ENCODE data around the gene ARHGDIA.
A peak's percentile ranks its signal among the peaks of the same experiment; 100 is the strongest.

ARHGDIA gene

DNA sequence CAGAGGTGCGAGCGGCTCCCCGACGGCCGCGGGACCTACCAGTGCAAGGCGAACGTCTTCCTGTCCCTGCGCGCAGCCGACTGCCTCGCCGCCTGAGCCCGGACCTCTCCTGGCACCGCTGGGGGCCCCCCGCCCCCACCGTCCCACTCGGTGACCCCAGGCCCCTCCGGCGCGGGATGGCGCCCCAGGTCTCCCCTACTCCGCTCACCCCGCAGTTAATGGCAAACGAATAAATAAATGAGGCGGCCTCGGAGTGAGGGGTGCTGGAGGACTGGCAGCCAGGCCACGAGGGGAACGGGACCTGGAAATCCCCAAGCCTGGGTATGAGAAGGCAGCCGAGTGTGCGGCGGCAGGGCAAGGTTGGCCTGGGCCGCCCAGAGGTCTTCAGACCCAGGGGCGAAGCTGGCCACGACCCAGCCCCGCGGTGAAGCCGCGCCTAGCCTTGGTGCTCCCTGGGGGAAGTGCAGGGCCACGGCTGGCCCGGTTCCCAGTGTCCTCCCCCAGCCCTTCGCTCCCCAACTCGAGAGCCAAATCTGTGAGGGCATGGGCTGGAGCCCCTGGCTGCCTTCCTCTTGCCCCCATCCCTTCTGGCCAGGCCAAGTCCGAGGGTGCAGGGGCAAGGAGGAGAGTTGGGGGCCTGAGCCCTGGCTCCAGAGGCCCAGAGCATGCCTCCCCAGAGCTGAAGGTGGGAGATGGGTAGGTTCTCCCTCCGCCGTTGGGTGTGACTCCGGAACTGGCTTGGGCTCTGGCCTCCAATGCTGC is 31.7 kb upstream of the ARHGDIA start:
- peak overlapping the region; percentile 65 for H4K8ac ChIP-seq (ENCODE audit: low read depth, low read length)
- H3K9me3 ChIP-seq (replicated peaks in 1 of 2; ENCODE audit: control insufficient read depth in 2 of 2, insufficient read depth in 1 of 2, low read depth in 1 of 2, low read length in 2 of 2): no peaks in the 10 kb centered on the region
- no peak overlapping the region for H2AFZ ChIP-seq (ENCODE audit: low read length)
- H3K23ac ChIP-seq (ENCODE audit: low read depth, low read length, poor library complexity): peak overlapping the region; percentile 96
- H2AK5ac ChIP-seq (ENCODE audit: low read depth, low read length): peak overlapping the region; percentile 81
- DNase-seq (ENCODE audit: low spot score): no peak
- H3K79me1 ChIP-seq (ENCODE audit: low read depth, low read length): peaks cover 8% of the 10 kb centered on the region
- H3K18ac ChIP-seq (ENCODE audit: low read length): peak overlapping the region; percentile 76
- no peak overlapping the region for H3K4me3 ChIP-seq (ENCODE audit: low read length in 2 of 2)
- WGBS, 2 donors (ENCODE audit: extremely low coverage in 2 of 2, insufficient read length in 2 of 2, insufficient replicate concordance in 1 of 2): no CpG with 5 or more reads among the region's 47 CpGs
- H2BK12ac ChIP-seq (ENCODE audit: low read length): peak overlapping the region; percentile 6
- H3K36me3 ChIP-seq (replicated peaks in 1 of 2; ENCODE audit: control insufficient read depth in 2 of 2, insufficient read depth in 2 of 2, low read length in 2 of 2): peaks cover 35 to 81% of the 10 kb centered on the region in 2 donors
- H3K4me1 ChIP-seq (ENCODE audit: control insufficient read depth in 2 of 2, insufficient read depth in 1 of 2, low read depth in 1 of 2, low read length in 2 of 2): peaks cover 0 to 5% of the 10 kb centered on the region in 2 donors
- peaks cover 0 to 25% (median 4%) of the 10 kb centered on the region in 3 experiments for H3K27me3 ChIP-seq (ENCODE audit: control insufficient read depth in 3 of 3, insufficient read depth in 3 of 3, low read depth in 1 of 3, low read length in 3 of 3)
- H2BK120ac ChIP-seq (ENCODE audit: low read depth, low read length): peak overlapping the region; percentile 76
- no peak overlapping the region for H2BK15ac ChIP-seq (ENCODE audit: low read length)
- H3K4ac ChIP-seq (ENCODE audit: low read length): no peak overlapping the region
- H3K9ac ChIP-seq (ENCODE audit: low read depth, low read length, poor library complexity): peak overlapping the region; percentile 70
- H3K27ac ChIP-seq (replicated peaks; ENCODE audit: low read length): no peak overlapping the region
- H2BK5ac ChIP-seq (ENCODE audit: low read length): peak overlapping the region; percentile 39
- H3K14ac ChIP-seq (ENCODE audit: low read length): peak overlapping the region; percentile 84
- H4K91ac ChIP-seq (ENCODE audit: low read depth, low read length, poor library complexity): no peak overlapping the region
- H3K4me2 ChIP-seq (ENCODE audit: insufficient read depth, low read length, poor library complexity, severe bottlenecking): peak overlapping the region; percentile 73

- no peak for DNase-seq (ENCODE audit: low spot score)
- peak within 1 kb of the TSS; percentile 73 for H3K4me2 ChIP-seq (ENCODE audit: insufficient read depth, low read length, poor library complexity, severe bottlenecking)
- H3K9me3 ChIP-seq (replicated peaks in 1 of 2; ENCODE audit: control insufficient read depth in 2 of 2, insufficient read depth in 1 of 2, low read depth in 1 of 2, low read length in 2 of 2): no peaks in the 10 kb centered on the region
- H3K14ac ChIP-seq (ENCODE audit: low read length): peak within 1 kb of the TSS; percentile 84
- peak within 1 kb of the TSS; percentile 49 for H2BK15ac ChIP-seq (ENCODE audit: low read length)
- peak within 1 kb of the TSS; percentile 96 for H3K23ac ChIP-seq (ENCODE audit: low read depth, low read length, poor library complexity)
- no CpG with 5 or more reads among the region's 79 CpGs for WGBS, 2 donors (ENCODE audit: extremely low coverage in 2 of 2, insufficient read length in 2 of 2, insufficient replicate concordance in 1 of 2)
- H2AFZ ChIP-seq (ENCODE audit: low read length): no peak within 1 kb of the TSS
- peak within 1 kb of the TSS; percentile 39 for H2BK5ac ChIP-seq (ENCODE audit: low read length)
- H2BK120ac ChIP-seq (ENCODE audit: low read depth, low read length): peak within 1 kb of the TSS; percentile 76
- H3K27me3 ChIP-seq (ENCODE audit: control insufficient read depth in 3 of 3, insufficient read depth in 3 of 3, low read depth in 1 of 3, low read length in 3 of 3): peaks cover 0 to 25% (median 4%) of the 10 kb centered on the region in 3 experiments
- peaks cover 33 to 81% of the 10 kb centered on the region in 2 donors for H3K36me3 ChIP-seq (replicated peaks in 1 of 2; ENCODE audit: control insufficient read depth in 2 of 2, insufficient read depth in 2 of 2, low read length in 2 of 2)
- H3K27ac ChIP-seq (replicated peaks; ENCODE audit: low read length): no peak within 1 kb of the TSS
- no peak within 1 kb of the TSS for H4K91ac ChIP-seq (ENCODE audit: low read depth, low read length, poor library complexity)
- peak within 1 kb of the TSS; percentile 81 for H2AK5ac ChIP-seq (ENCODE audit: low read depth, low read length)
- H2BK12ac ChIP-seq (ENCODE audit: low read length): peak within 1 kb of the TSS; percentile 46
- peak within 1 kb of the TSS; percentile 65 for H4K8ac ChIP-seq (ENCODE audit: low read depth, low read length)
- peak within 1 kb of the TSS in 1 of 2 donors; percentile 74 for H3K4me3 ChIP-seq (ENCODE audit: low read length in 2 of 2)
- peak within 1 kb of the TSS; percentile 85 for H3K18ac ChIP-seq (ENCODE audit: low read length)
- peaks cover 0 to 5% of the 10 kb centered on the region in 2 donors for H3K4me1 ChIP-seq (ENCODE audit: control insufficient read depth in 2 of 2, insufficient read depth in 1 of 2, low read depth in 1 of 2, low read length in 2 of 2)
- peak within 1 kb of the TSS; percentile 88 for H3K9ac ChIP-seq (ENCODE audit: low read depth, low read length, poor library complexity)
- peak within 1 kb of the TSS; percentile 23 for H3K4ac ChIP-seq (ENCODE audit: low read length)
- H3K79me1 ChIP-seq (ENCODE audit: low read depth, low read length): peaks cover 5% of the 10 kb centered on the region
Observed at GRCh38 chr17:81902023-81902652, 31.0 kb upstream of the ARHGDIA start, which contains the start of gene NPB. Gene NPB (plus strand): TSS chr17:81902238. CDS start chr17:81902278, 40 bp downstream.

DNA sequence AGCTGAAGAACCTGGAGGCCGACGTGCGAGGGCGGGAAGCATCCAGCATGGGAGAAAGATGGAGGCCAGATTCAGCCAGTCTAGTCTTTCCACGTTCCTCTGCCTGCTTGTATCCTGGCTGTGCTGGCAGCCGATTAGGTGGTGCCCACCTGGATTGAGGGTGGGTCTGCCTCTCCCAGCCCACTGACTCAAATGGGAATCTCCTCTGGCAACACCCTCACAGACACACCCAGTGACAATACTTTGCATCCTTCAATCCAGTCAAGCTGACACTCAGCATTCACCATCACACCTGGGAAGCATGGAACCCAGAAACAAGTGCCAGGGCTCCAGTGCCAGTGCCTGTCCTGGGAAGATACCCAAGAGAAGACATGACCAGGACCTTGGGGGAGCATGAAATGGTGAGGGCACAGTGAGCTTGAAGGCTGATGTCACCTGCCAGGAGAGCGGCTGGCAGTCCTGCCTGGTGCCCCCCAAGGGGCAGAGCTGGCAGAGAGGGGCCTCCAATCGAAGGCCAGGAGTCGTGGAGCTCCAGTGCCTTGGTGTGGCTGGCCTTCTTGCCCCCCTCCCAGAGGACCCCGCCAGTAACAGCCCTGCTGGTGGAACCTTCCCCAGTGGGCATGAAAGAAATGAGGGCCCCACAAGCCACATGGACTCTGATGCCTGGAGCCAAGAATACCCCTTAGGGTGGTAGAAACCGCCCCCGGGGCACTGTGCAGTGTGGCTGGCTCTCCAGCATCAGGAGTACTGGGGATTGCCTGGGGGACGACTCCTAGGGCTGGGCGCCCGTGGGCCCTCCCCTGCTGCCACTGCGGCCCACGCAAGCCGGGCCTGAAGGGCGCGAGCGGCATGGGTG is 30.3 kb upstream of the ARHGDIA start:
- H2BK120ac ChIP-seq (ENCODE audit: low read depth, low read length): peak overlapping the region; percentile 36
- peaks cover 0 to 25% (median 4%) of the 10 kb centered on the region in 3 experiments for H3K27me3 ChIP-seq (ENCODE audit: control insufficient read depth in 3 of 3, insufficient read depth in 3 of 3, low read depth in 1 of 3, low read length in 3 of 3)
- H3K4me1 ChIP-seq (ENCODE audit: control insufficient read depth in 2 of 2, insufficient read depth in 1 of 2, low read depth in 1 of 2, low read length in 2 of 2): peaks cover 0 to 5% of the 10 kb centered on the region in 2 donors
- H3K9me3 ChIP-seq (replicated peaks in 1 of 2; ENCODE audit: control insufficient read depth in 2 of 2, insufficient read depth in 1 of 2, low read depth in 1 of 2, low read length in 2 of 2): no peaks in the 10 kb centered on the region
- H4K91ac ChIP-seq (ENCODE audit: low read depth, low read length, poor library complexity): no peak overlapping the region
- peak overlapping the region; percentile 49 for H2BK15ac ChIP-seq (ENCODE audit: low read length)
- no CpG with 5 or more reads among the region's 21 CpGs for WGBS, 2 donors (ENCODE audit: extremely low coverage in 2 of 2, insufficient read length in 2 of 2, insufficient replicate concordance in 1 of 2)
- H2BK12ac ChIP-seq (ENCODE audit: low read length): peak overlapping the region; percentile 46
- H3K4me2 ChIP-seq (ENCODE audit: insufficient read depth, low read length, poor library complexity, severe bottlenecking): peak overlapping the region; percentile 73
- no peak overlapping the region for H2AFZ ChIP-seq (ENCODE audit: low read length)
- DNase-seq (ENCODE audit: low spot score): no peak
- peak overlapping the region; percentile 6 for H2AK5ac ChIP-seq (ENCODE audit: low read depth, low read length)
- H3K79me1 ChIP-seq (ENCODE audit: low read depth, low read length): peaks cover 5% of the 10 kb centered on the region
- H3K14ac ChIP-seq (ENCODE audit: low read length): peak overlapping the region; percentile 71
- peak overlapping the region; percentile 85 for H3K18ac ChIP-seq (ENCODE audit: low read length)
- H4K8ac ChIP-seq (ENCODE audit: low read depth, low read length): no peak overlapping the region
- H3K36me3 ChIP-seq (replicated peaks in 1 of 2; ENCODE audit: control insufficient read depth in 2 of 2, insufficient read depth in 2 of 2, low read length in 2 of 2): peaks cover 33 to 82% of the 10 kb centered on the region in 2 donors
- peak overlapping the region; percentile 88 for H3K9ac ChIP-seq (ENCODE audit: low read depth, low read length, poor library complexity)
- H3K4ac ChIP-seq (ENCODE audit: low read length): peak overlapping the region; percentile 23
- peak overlapping the region; percentile 85 for H3K23ac ChIP-seq (ENCODE audit: low read depth, low read length, poor library complexity)
- no peak overlapping the region for H3K27ac ChIP-seq (replicated peaks; ENCODE audit: low read length)
- no peak overlapping the region for H2BK5ac ChIP-seq (ENCODE audit: low read length)
- H3K4me3 ChIP-seq (ENCODE audit: low read length in 2 of 2): peak overlapping the region in 1 of 2 donors; percentile 51
